Mesothelial cell of epicardium (in vitro differentiated cells): ENCODE results near the gene NEK6. TPM values are rescaled to one million over a fixed set of nuclear protein-coding genes. Genes with fewer than 3 reads are reported as not detected.

ENCODE experiments used
- DNase-seq, 2 experiments: peaks; one replicate each; pipeline ENCODE4 v3.0.0; 2021; ENCODE audit warnings: low spot score in 2 of 2; ENCODE audit not compliant: unreplicated experiment in 2 of 2
- H3K27ac Mint-ChIP-seq: 2 replicates; pipeline ENCODE4 v1.8.0; 2021; ENCODE audit warnings: mixed read lengths
- H3K27me3 Mint-ChIP-seq: 2 replicates; pipeline ENCODE4 v1.8.0; 2021; ENCODE audit warnings: low read depth, mixed read lengths
- H3K36me3 Mint-ChIP-seq: 2 replicates; pipeline ENCODE4 v1.8.0; 2021; ENCODE audit warnings: mixed read lengths
- H3K4me1 Mint-ChIP-seq: 2 replicates; pipeline ENCODE4 v1.8.0; 2021; ENCODE audit warnings: mixed read lengths
- H3K4me3 Mint-ChIP-seq: 2 replicates; pipeline ENCODE4 v1.8.0; 2021; ENCODE audit warnings: mild to moderate bottlenecking, moderate library complexity, mixed read lengths
- H3K9me3 Mint-ChIP-seq: 2 replicates; pipeline ENCODE4 v1.8.0; 2021; ENCODE audit warnings: mixed read lengths
- CTCF ChIP-seq: fragments of 200-600 bp; sonication (generic); IDR thresholded peaks from one replicate; pipeline ENCODE4 v1.5.0; 2021; ENCODE audit warnings: antibody characterized with exemption; ENCODE audit not compliant: unreplicated experiment
- total RNA-seq: library from RNA; stranded (reverse); gene quantifications from 3 replicates; pipeline ENCODE4 v1.2.1, GENCODE V29; 2021

The NEK6 gene
- total RNA-seq, 1 donor from 2014 or later: 42.9 TPM

- DNase-seq: no peak
- no peak for TF ChIP-seq CTCF
- Mint-ChIP-seq H3K4me1 (peaks cover 14% of the 10 kb centered on the region), H3K36me3 (peaks cover 16% of the 10 kb centered on the region), H3K4me3 (no peak overlapping the region), H3K9me3 (peaks cover 12% of the 10 kb centered on the region), H3K27ac (no peak overlapping the region), H3K27me3 (no peaks in the 10 kb centered on the region)
These were observed 115.6 kb downstream of the NEK6 start for GRCh38 chr9:124373386-124373785.

- Mint-ChIP-seq H3K27ac (no peak overlapping the region), H3K4me1 (peaks cover 9% of the 10 kb centered on the region), H3K36me3 (peaks cover 16% of the 10 kb centered on the region), H3K9me3 (peaks cover 12% of the 10 kb centered on the region), H3K27me3 (no peaks in the 10 kb centered on the region), H3K4me3 (no peak overlapping the region)
- DNase-seq: no peak
- TF ChIP-seq CTCF: no peak
These were observed 116.1 kb downstream of the NEK6 start for GRCh38 chr9:124373851-124374250.

GRCh38 chr9:124375726-124376125 is 118.0 kb downstream of the NEK6 start:
- H3K27me3 Mint-ChIP-seq: no peaks in the 10 kb centered on the region
- DNase-seq: no peak
- peaks cover 12% of the 10 kb centered on the region for H3K9me3 Mint-ChIP-seq
- H3K27ac Mint-ChIP-seq: no peak overlapping the region
- H3K4me1 Mint-ChIP-seq: no peaks in the 10 kb centered on the region
- H3K4me3 Mint-ChIP-seq: no peak overlapping the region
- TF ChIP-seq CTCF: no peak
- peaks cover 23% of the 10 kb centered on the region for H3K36me3 Mint-ChIP-seq

GRCh38 chr9:124376329-124376728 is 118.6 kb downstream of the NEK6 start:
- no peak overlapping the region for H3K4me3 Mint-ChIP-seq
- H3K27me3 Mint-ChIP-seq: no peaks in the 10 kb centered on the region
- no peak for DNase-seq
- H3K4me1 Mint-ChIP-seq: no peaks in the 10 kb centered on the region
- TF ChIP-seq CTCF: no peak
- H3K27ac Mint-ChIP-seq: no peak overlapping the region
- peaks cover 23% of the 10 kb centered on the region for H3K36me3 Mint-ChIP-seq
- H3K9me3 Mint-ChIP-seq: peaks cover 12% of the 10 kb centered on the region

GRCh38 chr9:124377551-124378406 is 120.0 kb downstream of the NEK6 start:
- Mint-ChIP-seq H3K27me3 (no peaks in the 10 kb centered on the region), H3K36me3 (peaks cover 25% of the 10 kb centered on the region), H3K4me1 (no peaks in the 10 kb centered on the region), H3K9me3 (peaks cover 12% of the 10 kb centered on the region), H3K4me3 (no peak overlapping the region), H3K27ac (no peak overlapping the region)
- DNase-seq: no peak
- TF ChIP-seq CTCF: no peak
